ENCODE results near the gene TICAM1. TPM values are rescaled to one million over a fixed set of nuclear protein-coding genes. Genes with fewer than 3 reads are reported as not detected.

TICAM1 gene
- total and polyA plus RNA-seq, 10 of the 15 experiments (the other 5 are each of a cell fraction or from before 2014, with no cell fraction given) = 0.31 to 31.1 (median 5.3) TPM

- TF ChIP-seq PBX3 (IDR thresholded peaks at IDR 0.05; ENCODE audit: insufficient replicate concordance, low read depth, low read length) (peak; percentile 98), DPF2 (IDR thresholded peaks at IDR 0.05) (peak; percentile 97), NKRF (conservative IDR thresholded peaks at IDR 0.05) (peak; percentile 56), SMAD1 (IDR thresholded peaks at IDR 0.05; ENCODE audit: low read depth, partially characterized antibody) (no peak), STAT1 (conservative IDR thresholded peaks at IDR 0.05) (0 out of 2 replicates have a peak, but pooled peaks have one; percentile 39), GABPA (IDR thresholded peaks at IDR 0.05; ENCODE audit: low read depth) (no peak), CEBPB (IDR thresholded peaks at IDR 0.05; ENCODE audit: borderline replicate concordance in 1 of 2, low read depth in 2 of 2, low read length in 2 of 2) (no peak), POLR2AphosphoS5 (IDR thresholded peaks at IDR 0.05; ENCODE audit: low read length) (peak; percentile 46; the same call in 1 of the 2 replicates), SMARCA5 (IDR thresholded peaks at IDR 0.05) (peak; percentile 96), KAT2A (conservative IDR thresholded peaks at IDR 0.05; ENCODE audit: control insufficient read depth, low read depth, low read length) (no peak), CREB1 (IDR thresholded peaks at IDR 0.05; ENCODE audit: low read depth) (peak; percentile 16; the same call in 1 of the 2 replicates), LARP7 (IDR thresholded peaks at IDR 0.05) (0 out of 2 replicates have a peak, but pooled peaks have one; percentile 39)
These were observed 36.2 kb upstream of the TICAM1 start, which contains the start of gene PLIN3 (continued) for GRCh38 chr19:4867534-4868285.
